Ishikawa (cell line): ENCODE results near the gene WDR72.

Experiments
- EP300 ChIP-seq: IDR thresholded peaks from 2 replicates; pipeline ENCODE4 v1.6.1; 2012; ENCODE audit warnings: borderline replicate concordance
- YY1 ChIP-seq: IDR thresholded peaks from 2 replicates; pipeline ENCODE4 v1.6.1; 2012; ENCODE audit warnings: low read depth
- TF ChIP-seq, protein P1 (sequence below): IDR thresholded peaks from 2 replicates; pipeline ENCODE4 v1.6.1; 2012

DNA sequence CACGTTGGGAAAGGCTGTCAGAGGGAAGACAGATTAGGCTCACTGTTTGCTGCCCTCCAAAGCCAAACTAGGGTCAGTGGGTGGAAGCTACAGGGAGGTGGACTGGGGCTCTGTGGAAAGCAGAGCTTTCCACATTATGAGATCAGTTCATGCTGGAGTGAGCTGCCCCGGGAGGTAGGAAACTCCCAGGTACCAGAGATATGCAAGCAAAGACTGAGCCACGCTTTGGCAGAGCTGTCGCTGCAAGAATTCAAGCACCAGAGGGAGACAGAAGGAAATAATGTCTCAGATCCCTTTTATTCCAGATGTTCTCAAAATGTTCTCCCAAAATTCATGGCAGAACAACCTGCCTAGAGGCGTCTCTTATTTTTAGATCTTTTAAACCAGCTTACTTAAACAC, 286.6 kb downstream of the WDR72 start:
- TF ChIP-seq EP300 = no peak
- TF ChIP-seq, protein P1, sequence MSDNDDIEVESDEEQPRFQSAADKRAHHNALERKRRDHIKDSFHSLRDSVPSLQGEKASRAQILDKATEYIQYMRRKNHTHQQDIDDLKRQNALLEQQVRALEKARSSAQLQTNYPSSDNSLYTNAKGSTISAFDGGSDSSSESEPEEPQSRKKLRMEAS = no peak
- TF ChIP-seq YY1 = no peak
